SK-N-MC (cell line): ENCODE data around the gene COL20A1.

Experiments
- DNase-seq: peaks from one replicate; pipeline ENCODE4 v3.0.0-alpha.2; 2011; ENCODE audit warnings: low read depth, low spot score
- H3K27ac ChIP-seq: fragments of 200-600 bp; sonication (generic); 2 replicates; pipeline ENCODE4 v1.5.1; 2016; ENCODE audit warnings: mixed run types
- H3K36me3 ChIP-seq: fragments of 200-600 bp; sonication (generic); 2 replicates; pipeline ENCODE4 v1.6.1; 2017; ENCODE audit warnings: antibody characterized with exemption, low read length, mixed read lengths; ENCODE audit not compliant: insufficient read depth
- H3K4me3 ChIP-seq: fragments of 200-600 bp; sonication (generic); 2 replicates; pipeline ENCODE4 v1.5.1; 2016
- H3K9ac ChIP-seq: fragments of 200-600 bp; sonication (generic); 2 replicates; pipeline ENCODE4 v1.8.0; 2017; ENCODE audit warnings: mixed run types, mixed read lengths; ENCODE audit not compliant: insufficient read length
- H3K9me3 ChIP-seq: fragments of 200-600 bp; sonication (generic); 2 replicates; pipeline ENCODE4 v1.6.1; 2017; ENCODE audit warnings: low read depth, mild to moderate bottlenecking, antibody characterized with exemption, low read length, moderate library complexity, mixed read lengths
- EZH2 ChIP-seq: fragments of 200-600 bp; sonication (generic); IDR thresholded peaks from one replicate; pipeline ENCODE4 v1.6.1; 2017; ENCODE audit warnings: antibody characterized with exemption
- FOXP2 ChIP-seq: optimal IDR thresholded peaks from 2 replicates; pipeline ENCODE3; 2011; ENCODE audit warnings: mild to moderate bottlenecking, moderate library complexity; ENCODE audit not compliant: insufficient read depth; ENCODE audit errors: extremely low read length, control extremely low read depth
- POLR2AphosphoS5 ChIP-seq: IDR thresholded peaks from 2 replicates; pipeline ENCODE4 v1.6.1; 2012; ENCODE audit warnings: mild to moderate bottlenecking, low read depth, low read length, borderline replicate concordance

The COL20A1 gene

GRCh38 chr20:63350196-63350595 is 57.2 kb downstream of the COL20A1 start:
- no peak overlapping the region for H3K27ac ChIP-seq
- H3K36me3 ChIP-seq: no peaks in the 10 kb centered on the region
- TF ChIP-seq POLR2AphosphoS5 (no peak), EZH2 (no peak), FOXP2 (no peak)
- no peak overlapping the region for H3K4me3 ChIP-seq
- no peak for DNase-seq
- no peaks in the 10 kb centered on the region for H3K9me3 ChIP-seq
- no peak overlapping the region for H3K9ac ChIP-seq

GRCh38 chr20:63350597-63351325 is 57.8 kb downstream of the COL20A1 start:
- no peak overlapping the region for H3K27ac ChIP-seq
- no peaks in the 10 kb centered on the region for H3K36me3 ChIP-seq
- no peaks in the 10 kb centered on the region for H3K9me3 ChIP-seq
- no peak for TF ChIP-seq EZH2
- no peak overlapping the region for H3K9ac ChIP-seq
- DNase-seq: no peak
- no peak overlapping the region for H3K4me3 ChIP-seq

- no peak overlapping the region for H3K4me3 ChIP-seq
- no peak for TF ChIP-seq POLR2AphosphoS5
- TF ChIP-seq EZH2: no peak
- TF ChIP-seq FOXP2: no peak
- H3K27ac ChIP-seq: no peak overlapping the region
- no peaks in the 10 kb centered on the region for H3K9me3 ChIP-seq
- DNase-seq: no peak
- no peak overlapping the region for H3K9ac ChIP-seq
- no peaks in the 10 kb centered on the region for H3K36me3 ChIP-seq
These were observed 58.3 kb downstream of the COL20A1 start for GRCh38 chr20:63351326-63351700.

- TF ChIP-seq EZH2: no peak
- no peak for TF ChIP-seq FOXP2
- TF ChIP-seq POLR2AphosphoS5: no peak
- Histone ChIP-seq H3K27ac (no peak overlapping the region), H3K36me3 (no peaks in the 10 kb centered on the region), H3K9me3 (no peaks in the 10 kb centered on the region), H3K9ac (no peak overlapping the region), H3K4me3 (no peak overlapping the region)
- DNase-seq: no peak
These were observed 59.0 kb downstream of the COL20A1 start for GRCh38 chr20:63351811-63352591.

GRCh38 chr20:63352811-63353221 is 59.8 kb downstream of the COL20A1 start:
- H3K9me3 ChIP-seq: no peaks in the 10 kb centered on the region
- H3K4me3 ChIP-seq: no peak overlapping the region
- no peak for TF ChIP-seq EZH2
- no peak for TF ChIP-seq FOXP2
- no peak for TF ChIP-seq POLR2AphosphoS5
- H3K9ac ChIP-seq: no peak overlapping the region
- H3K36me3 ChIP-seq: no peaks in the 10 kb centered on the region
- DNase-seq: no peak
- no peak overlapping the region for H3K27ac ChIP-seq

- Histone ChIP-seq H3K27ac (no peak overlapping the region), H3K9me3 (no peaks in the 10 kb centered on the region), H3K36me3 (no peaks in the 10 kb centered on the region), H3K4me3 (no peak overlapping the region), H3K9ac (no peak overlapping the region)
- no peak for DNase-seq
- TF ChIP-seq EZH2 (no peak), POLR2AphosphoS5 (no peak), FOXP2 (no peak)
These were observed 61.8 kb downstream of the COL20A1 start for GRCh38 chr20:63354636-63355350.

GRCh38 chr20:63355781-63356295 is 62.9 kb downstream of the COL20A1 start:
- H3K27ac ChIP-seq: no peak overlapping the region
- no peaks in the 10 kb centered on the region for H3K36me3 ChIP-seq
- no peak overlapping the region for H3K9ac ChIP-seq
- DNase-seq: no peak
- TF ChIP-seq EZH2: no peak
- no peak for TF ChIP-seq FOXP2
- TF ChIP-seq POLR2AphosphoS5: no peak
- no peaks in the 10 kb centered on the region for H3K9me3 ChIP-seq
- no peak overlapping the region for H3K4me3 ChIP-seq

- TF ChIP-seq FOXP2 (no peak), POLR2AphosphoS5 (no peak), EZH2 (no peak)
- Histone ChIP-seq H3K36me3 (no peaks in the 10 kb centered on the region), H3K27ac (no peak overlapping the region), H3K4me3 (no peak overlapping the region), H3K9ac (no peak overlapping the region), H3K9me3 (no peaks in the 10 kb centered on the region)
- DNase-seq: no peak
These were observed 63.5 kb downstream of the COL20A1 start for GRCh38 chr20:63356511-63356910.
